SK-N-SH treated with all-trans-retinoic acid at 6 μM for 48 hours (cell line): Measurements from ENCODE around the gene FMOD.
A peak's percentile ranks its signal among the peaks of the same experiment; 100 is the strongest.
"Not testable (repeated sequence)": the region's sequence is repeated elsewhere in the genome, so short reads cannot be mapped to it uniquely, and the experiment has no call there.

Experiments
- ATAC-seq: fragments of 200-7000 bp; cut with Tn5 transposase; 3 replicates; pipeline ENCODE4 v1.9.1; 2020; ENCODE audit warnings: mild to moderate bottlenecking, moderate library complexity
- ARNTL ChIP-seq: fragments of 450-650 bp; formaldehyde crosslinking; IDR thresholded peaks from 2 replicates; pipeline ENCODE4 v1.5.0; 2020; ENCODE audit warnings: low read depth, mild to moderate bottlenecking, moderate library complexity, borderline replicate concordance
- BACH2 ChIP-seq: fragments of 250-450 bp; sonication (Bioruptor Pico); IDR thresholded peaks from 2 replicates; pipeline ENCODE4 v1.9.0; 2021; ENCODE audit warnings: mild to moderate bottlenecking, borderline replicate concordance
- CSDC2 ChIP-seq: fragments of 250-450 bp; sonication (Bioruptor Pico); IDR thresholded peaks from 2 replicates; pipeline ENCODE4 v1.5.0; 2020; ENCODE audit warnings: mild to moderate bottlenecking, moderate library complexity
- ESRRG ChIP-seq: fragments of 250-450 bp; sonication (Bioruptor Pico); IDR thresholded peaks from 2 replicates; pipeline ENCODE4 v1.6.1; 2021; ENCODE audit warnings: mild to moderate bottlenecking
- GLIS3 ChIP-seq: fragments of 250-450 bp; sonication (Bioruptor Pico); IDR thresholded peaks from 2 replicates; pipeline ENCODE4 v1.5.0; 2020; ENCODE audit warnings: mild to moderate bottlenecking, moderate library complexity
- ISL1 ChIP-seq: fragments of 250-450 bp; sonication (Bioruptor Pico); IDR thresholded peaks from 2 replicates; pipeline ENCODE4 v2.1.2; 2022; ENCODE audit warnings: mild to moderate bottlenecking, moderate library complexity
- OSR1 ChIP-seq: fragments of 250-450 bp; sonication (Bioruptor Pico); IDR thresholded peaks from 2 replicates; pipeline ENCODE4 v1.8.0; 2022; ENCODE audit warnings: moderate library complexity, mild to moderate bottlenecking, inconsistent platforms
- PPARA ChIP-seq: fragments of 250-450 bp; sonication (Bioruptor Pico); IDR thresholded peaks from 2 replicates; pipeline ENCODE4 v1.5.0; 2020; ENCODE audit warnings: mild to moderate bottlenecking, borderline replicate concordance
- RARB ChIP-seq: fragments of 250-450 bp; sonication (Bioruptor Pico); IDR thresholded peaks from 2 replicates; pipeline ENCODE4 v1.8.0; 2021; ENCODE audit warnings: mild to moderate bottlenecking, moderate library complexity
- SNAI2 ChIP-seq: fragments of 250-450 bp; sonication (Bioruptor Pico); IDR thresholded peaks from 2 replicates; pipeline ENCODE4 v1.5.0; 2020; ENCODE audit warnings: mild to moderate bottlenecking, moderate library complexity
- TCF4 ChIP-seq: fragments of 250-450 bp; sonication (Bioruptor Pico); IDR thresholded peaks from 2 replicates; pipeline ENCODE4 v1.8.0; 2021; ENCODE audit warnings: mild to moderate bottlenecking, moderate library complexity, borderline replicate concordance
- TOX ChIP-seq: fragments of 250-450 bp; sonication (Bioruptor Pico); IDR thresholded peaks from 2 replicates; pipeline ENCODE4 v1.8.0; 2021; ENCODE audit warnings: mild to moderate bottlenecking, moderate library complexity, borderline replicate concordance
- ZFP3 ChIP-seq: fragments of 250-450 bp; sonication (Bioruptor Pico); IDR thresholded peaks from 2 replicates; pipeline ENCODE4 v1.5.0; 2020; ENCODE audit warnings: mild to moderate bottlenecking, moderate library complexity
- ZFP30 ChIP-seq: fragments of 450-650 bp; formaldehyde crosslinking; IDR thresholded peaks from 2 replicates; pipeline ENCODE4 v1.5.0; 2022; ENCODE audit warnings: mild to moderate bottlenecking, moderate library complexity
- ZNF565 ChIP-seq: fragments of 450-650 bp; formaldehyde crosslinking; conservative IDR thresholded peaks from 2 replicates; pipeline ENCODE4 v1.5.0; 2020; ENCODE audit warnings: low read depth, mild to moderate bottlenecking, moderate library complexity
- ZNF70 ChIP-seq: fragments of 450-650 bp; formaldehyde crosslinking; IDR thresholded peaks from 2 replicates; pipeline ENCODE4 v1.5.0; 2020; ENCODE audit warnings: mild to moderate bottlenecking, moderate library complexity
- ZNF8 ChIP-seq: fragments of 450-650 bp; formaldehyde crosslinking; IDR thresholded peaks from 2 replicates; pipeline ENCODE4 v1.5.0; 2020; ENCODE audit warnings: mild to moderate bottlenecking, moderate library complexity
- TF ChIP-seq, protein P1 (sequence below): fragments of 250-450 bp; sonication (Bioruptor Pico); IDR thresholded peaks from 2 replicates; pipeline ENCODE4 v1.5.1; 2021; ENCODE audit warnings: mild to moderate bottlenecking, moderate library complexity
- TF ChIP-seq, protein P2 (sequence below): fragments of 250-450 bp; sonication (Bioruptor Pico); IDR thresholded peaks from 2 replicates; pipeline ENCODE4 v1.8.0; 2020; ENCODE audit warnings: mild to moderate bottlenecking, moderate library complexity, borderline replicate concordance
- TF ChIP-seq, protein P3 (sequence below): fragments of 250-450 bp; sonication (Bioruptor Pico); IDR thresholded peaks from 2 replicates; pipeline ENCODE4 v1.5.1; 2020; ENCODE audit warnings: low read depth, mild to moderate bottlenecking, moderate library complexity
- TF ChIP-seq, protein P4 (sequence below): fragments of 250-450 bp; sonication (Bioruptor Pico); IDR thresholded peaks from 2 replicates; pipeline ENCODE4 v1.5.0; 2020; ENCODE audit warnings: mild to moderate bottlenecking, moderate library complexity

FMOD gene

DNA sequence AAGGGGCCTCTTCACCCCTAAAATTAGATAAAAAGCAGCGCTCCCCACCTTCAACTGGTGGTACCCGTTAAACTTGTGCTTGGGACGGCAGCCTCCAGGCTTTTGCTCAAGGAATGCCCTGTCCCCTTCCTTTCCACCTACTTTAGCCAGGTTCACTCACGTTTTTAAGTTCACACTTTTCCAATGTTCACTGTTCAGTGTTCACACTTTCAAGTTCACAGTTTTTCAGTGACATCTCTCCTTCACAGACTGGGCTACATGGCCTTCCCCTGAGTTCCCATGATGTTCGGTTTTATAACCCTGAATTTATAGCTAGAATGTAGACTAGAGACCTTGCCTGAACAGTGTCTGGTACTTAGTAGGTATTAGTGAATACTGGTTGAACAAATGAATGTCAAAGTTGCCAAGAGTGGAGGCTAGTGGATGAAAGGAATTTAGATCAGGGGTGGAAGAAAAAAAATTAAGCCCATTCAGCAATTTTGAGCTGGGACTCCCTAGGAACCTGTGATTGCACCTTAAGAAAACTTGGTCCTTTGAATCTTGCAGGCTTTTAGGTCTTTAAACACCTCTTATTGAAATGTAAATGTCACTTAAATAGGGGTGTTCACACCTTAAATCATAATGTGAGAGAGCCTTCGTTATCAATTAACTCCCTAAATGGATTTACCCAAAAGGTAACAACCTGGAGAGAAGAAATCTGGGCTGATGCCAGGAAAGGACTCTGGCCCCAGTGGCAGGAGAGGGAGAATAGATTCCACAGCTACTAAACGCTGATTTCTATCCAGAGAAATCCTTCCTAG, 33.3 kb downstream of the FMOD start:
- TF ChIP-seq ZNF565 (CRISPR knock-in tag) (no peak), ZNF70 (CRISPR knock-in tag) (no peak), CSDC2 (CRISPR knock-in tag) (no peak), TOX (no peak), ZFP3 (CRISPR knock-in tag) (no peak), OSR1 (no peak), ZNF8 (CRISPR knock-in tag) (no peak), ZFP30 (CRISPR knock-in tag) (no peak), RARB (CRISPR knock-in tag) (no peak), ARNTL (CRISPR knock-in tag) (no peak), ESRRG (CRISPR knock-in tag) (no peak), BACH2 (no peak), GLIS3 (CRISPR knock-in tag) (no peak), TCF4 (CRISPR knock-in tag) (no peak), ISL1 (CRISPR knock-in tag) (no peak)
- TF ChIP-seq, protein P1, sequence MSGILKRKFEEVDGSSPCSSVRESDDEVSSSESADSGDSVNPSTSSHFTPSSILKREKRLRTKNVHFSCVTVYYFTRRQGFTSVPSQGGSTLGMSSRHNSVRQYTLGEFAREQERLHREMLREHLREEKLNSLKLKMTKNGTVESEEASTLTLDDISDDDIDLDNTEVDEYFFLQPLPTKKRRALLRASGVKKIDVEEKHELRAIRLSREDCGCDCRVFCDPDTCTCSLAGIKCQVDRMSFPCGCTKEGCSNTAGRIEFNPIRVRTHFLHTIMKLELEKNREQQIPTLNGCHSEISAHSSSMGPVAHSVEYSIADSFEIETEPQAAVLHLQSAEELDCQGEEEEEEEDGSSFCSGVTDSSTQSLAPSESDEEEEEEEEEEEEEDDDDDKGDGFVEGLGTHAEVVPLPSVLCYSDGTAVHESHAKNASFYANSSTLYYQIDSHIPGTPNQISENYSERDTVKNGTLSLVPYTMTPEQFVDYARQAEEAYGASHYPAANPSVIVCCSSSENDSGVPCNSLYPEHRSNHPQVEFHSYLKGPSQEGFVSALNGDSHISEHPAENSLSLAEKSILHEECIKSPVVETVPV (CRISPR knock-in tag): no peak
- TF ChIP-seq, protein P2, sequence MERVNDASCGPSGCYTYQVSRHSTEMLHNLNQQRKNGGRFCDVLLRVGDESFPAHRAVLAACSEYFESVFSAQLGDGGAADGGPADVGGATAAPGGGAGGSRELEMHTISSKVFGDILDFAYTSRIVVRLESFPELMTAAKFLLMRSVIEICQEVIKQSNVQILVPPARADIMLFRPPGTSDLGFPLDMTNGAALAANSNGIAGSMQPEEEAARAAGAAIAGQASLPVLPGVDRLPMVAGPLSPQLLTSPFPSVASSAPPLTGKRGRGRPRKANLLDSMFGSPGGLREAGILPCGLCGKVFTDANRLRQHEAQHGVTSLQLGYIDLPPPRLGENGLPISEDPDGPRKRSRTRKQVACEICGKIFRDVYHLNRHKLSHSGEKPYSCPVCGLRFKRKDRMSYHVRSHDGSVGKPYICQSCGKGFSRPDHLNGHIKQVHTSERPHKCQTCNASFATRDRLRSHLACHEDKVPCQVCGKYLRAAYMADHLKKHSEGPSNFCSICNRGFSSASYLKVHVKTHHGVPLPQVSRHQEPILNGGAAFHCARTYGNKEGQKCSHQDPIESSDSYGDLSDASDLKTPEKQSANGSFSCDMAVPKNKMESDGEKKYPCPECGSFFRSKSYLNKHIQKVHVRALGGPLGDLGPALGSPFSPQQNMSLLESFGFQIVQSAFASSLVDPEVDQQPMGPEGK (CRISPR knock-in tag): no peak
- TF ChIP-seq, protein P3, sequence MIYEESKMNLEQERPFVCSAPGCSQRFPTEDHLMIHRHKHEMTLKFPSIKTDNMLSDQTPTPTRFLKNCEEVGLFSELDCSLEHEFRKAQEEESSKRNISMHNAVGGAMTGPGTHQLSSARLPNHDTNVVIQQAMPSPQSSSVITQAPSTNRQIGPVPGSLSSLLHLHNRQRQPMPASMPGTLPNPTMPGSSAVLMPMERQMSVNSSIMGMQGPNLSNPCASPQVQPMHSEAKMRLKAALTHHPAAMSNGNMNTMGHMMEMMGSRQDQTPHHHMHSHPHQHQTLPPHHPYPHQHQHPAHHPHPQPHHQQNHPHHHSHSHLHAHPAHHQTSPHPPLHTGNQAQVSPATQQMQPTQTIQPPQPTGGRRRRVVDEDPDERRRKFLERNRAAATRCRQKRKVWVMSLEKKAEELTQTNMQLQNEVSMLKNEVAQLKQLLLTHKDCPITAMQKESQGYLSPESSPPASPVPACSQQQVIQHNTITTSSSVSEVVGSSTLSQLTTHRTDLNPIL (CRISPR knock-in tag): no peak
- ATAC-seq: no peak

DNA sequence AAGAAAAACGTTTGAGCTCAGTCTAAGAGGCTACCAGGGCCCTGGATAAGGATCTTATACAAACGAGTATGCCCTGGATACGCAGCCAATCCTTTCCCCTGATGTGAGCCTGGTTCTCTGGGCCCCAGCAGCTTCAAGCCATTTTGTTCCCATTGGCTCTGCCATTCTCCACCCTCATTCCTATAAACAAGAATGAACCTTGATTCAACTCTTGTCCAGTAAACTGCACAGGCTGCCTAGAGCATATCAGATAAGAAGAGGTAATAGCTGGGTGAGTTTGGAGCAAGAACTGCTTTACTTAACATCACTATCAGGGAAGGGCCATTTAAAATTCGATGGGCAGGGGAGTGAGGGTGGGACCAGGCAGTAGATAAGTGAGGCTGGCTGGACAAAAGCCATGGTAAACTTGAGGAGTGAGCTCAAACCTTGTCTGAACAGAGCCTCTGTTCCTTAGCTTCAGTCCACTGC, 34.3 kb downstream of the FMOD start:
- no peak for TF ChIP-seq GLIS3 (CRISPR knock-in tag)
- TF ChIP-seq ZFP3 (CRISPR knock-in tag): peak; percentile 92
- TF ChIP-seq, protein P4, sequence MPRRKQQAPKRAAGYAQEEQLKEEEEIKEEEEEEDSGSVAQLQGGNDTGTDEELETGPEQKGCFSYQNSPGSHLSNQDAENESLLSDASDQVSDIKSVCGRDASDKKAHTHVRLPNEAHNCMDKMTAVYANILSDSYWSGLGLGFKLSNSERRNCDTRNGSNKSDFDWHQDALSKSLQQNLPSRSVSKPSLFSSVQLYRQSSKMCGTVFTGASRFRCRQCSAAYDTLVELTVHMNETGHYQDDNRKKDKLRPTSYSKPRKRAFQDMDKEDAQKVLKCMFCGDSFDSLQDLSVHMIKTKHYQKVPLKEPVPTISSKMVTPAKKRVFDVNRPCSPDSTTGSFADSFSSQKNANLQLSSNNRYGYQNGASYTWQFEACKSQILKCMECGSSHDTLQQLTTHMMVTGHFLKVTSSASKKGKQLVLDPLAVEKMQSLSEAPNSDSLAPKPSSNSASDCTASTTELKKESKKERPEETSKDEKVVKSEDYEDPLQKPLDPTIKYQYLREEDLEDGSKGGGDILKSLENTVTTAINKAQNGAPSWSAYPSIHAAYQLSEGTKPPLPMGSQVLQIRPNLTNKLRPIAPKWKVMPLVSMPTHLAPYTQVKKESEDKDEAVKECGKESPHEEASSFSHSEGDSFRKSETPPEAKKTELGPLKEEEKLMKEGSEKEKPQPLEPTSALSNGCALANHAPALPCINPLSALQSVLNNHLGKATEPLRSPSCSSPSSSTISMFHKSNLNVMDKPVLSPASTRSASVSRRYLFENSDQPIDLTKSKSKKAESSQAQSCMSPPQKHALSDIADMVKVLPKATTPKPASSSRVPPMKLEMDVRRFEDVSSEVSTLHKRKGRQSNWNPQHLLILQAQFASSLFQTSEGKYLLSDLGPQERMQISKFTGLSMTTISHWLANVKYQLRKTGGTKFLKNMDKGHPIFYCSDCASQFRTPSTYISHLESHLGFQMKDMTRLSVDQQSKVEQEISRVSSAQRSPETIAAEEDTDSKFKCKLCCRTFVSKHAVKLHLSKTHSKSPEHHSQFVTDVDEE (CRISPR knock-in tag): peak; percentile 65; the same call in 1 of the 2 replicates
- peak; percentile 75 for TF ChIP-seq TCF4 (CRISPR knock-in tag)
- TF ChIP-seq, protein P3 (CRISPR knock-in tag): no peak
- no peak for TF ChIP-seq PPARA
- TF ChIP-seq SNAI2 (CRISPR knock-in tag): no peak
- TF ChIP-seq, protein P1 (CRISPR knock-in tag): peak; percentile 21; the same call in 1 of the 2 replicates
- TF ChIP-seq ZNF70 (CRISPR knock-in tag): peak; percentile 97
- no peak for TF ChIP-seq OSR1
- TF ChIP-seq ISL1 (CRISPR knock-in tag): peak; percentile 84

DNA sequence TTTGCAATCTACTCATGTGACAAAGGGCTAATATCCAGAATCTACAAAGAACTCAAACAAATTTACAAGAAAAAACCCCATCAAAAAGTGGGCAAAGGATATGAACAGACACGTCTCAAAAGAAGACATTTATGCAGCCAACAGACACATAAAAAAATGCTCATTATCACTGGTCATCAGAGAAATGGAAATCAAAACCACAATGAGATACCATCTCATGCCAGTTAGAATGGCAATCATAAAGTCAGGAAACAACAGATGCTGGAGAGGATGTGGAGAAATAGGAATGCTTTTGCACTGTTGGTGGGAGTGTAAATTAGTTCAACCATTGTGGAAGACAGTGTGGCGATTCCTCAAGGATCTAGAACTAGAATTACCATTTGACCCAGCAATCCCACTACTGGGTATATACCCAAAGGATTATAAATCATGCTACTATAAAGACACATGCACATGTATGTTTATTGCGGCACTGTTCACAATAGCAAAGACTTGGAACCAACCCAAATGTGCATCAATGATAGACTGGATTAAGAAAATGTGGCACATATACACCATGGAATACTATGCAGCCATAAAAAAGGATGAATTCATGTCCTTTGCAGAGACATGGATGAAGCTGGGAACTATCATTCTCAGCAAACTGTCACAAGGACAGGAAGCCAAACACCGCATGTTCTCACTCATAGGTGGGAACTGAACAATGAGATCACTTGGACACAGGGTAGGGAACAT, 36.7 kb downstream of the FMOD start:
- ATAC-seq: not testable (repeated sequence)

More for the DNA sequence above, 34.3 kb downstream of the FMOD start:
- ATAC-seq: peak; percentile 79
